ENCODE measurements around the gene SLC24A3. TPM values are rescaled to one million over a fixed set of nuclear protein-coding genes. Genes with fewer than 3 reads are reported as not detected.
"Not testable (repeated sequence)": the region's sequence is repeated elsewhere in the genome, so short reads cannot be mapped to it uniquely, and the experiment has no call there.

The SLC24A3 gene
- total RNA-seq, 1 donor from 2014 or later: not detected

DNA sequence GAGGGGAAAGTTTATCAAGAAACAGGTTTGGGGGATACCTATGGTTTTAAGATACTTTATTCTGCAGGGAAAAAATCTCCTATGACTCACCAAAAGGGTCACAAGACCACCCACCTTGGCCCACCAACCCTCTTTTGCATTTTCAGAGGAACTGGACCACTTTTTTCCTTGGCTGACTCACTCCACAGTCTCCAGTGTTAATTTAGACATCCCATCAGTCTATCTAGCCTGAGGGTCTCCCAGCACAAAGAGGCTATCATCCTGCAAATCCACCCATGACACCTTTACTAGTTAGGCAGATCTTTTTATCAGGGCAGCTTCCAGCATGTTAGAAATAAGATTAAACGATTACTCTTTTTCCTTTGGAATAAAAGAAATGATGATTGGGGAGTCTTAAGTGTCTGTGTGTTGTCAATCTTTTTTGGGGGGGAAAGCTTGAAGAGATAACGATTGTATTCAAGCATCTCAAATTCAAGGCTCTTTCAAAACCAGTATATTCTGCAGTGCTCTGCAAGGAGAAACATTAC is 407.5 kb downstream of the SLC24A3 start:
- intact Hi-C loops (cut with micrococcal nuclease): no loop called here

DNA sequence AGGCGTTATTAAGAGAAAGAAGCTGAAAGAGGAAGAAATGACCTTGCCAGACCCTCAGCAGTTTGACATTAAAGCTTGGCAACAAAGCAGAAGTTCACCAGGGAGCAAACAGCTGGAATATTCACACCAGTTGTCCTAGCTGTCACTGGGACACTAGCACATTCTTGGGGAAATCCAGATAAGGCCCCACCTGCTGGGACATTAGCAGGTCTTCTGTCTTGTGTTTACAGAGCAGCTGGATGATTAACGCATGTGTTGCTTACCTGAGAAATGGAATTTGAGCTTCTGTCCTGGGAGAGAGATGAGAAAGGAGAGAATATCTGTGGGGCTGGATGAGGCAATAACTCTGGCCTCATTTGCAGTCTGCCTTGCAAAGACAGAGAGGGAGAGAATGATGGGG is 408.0 kb downstream of the SLC24A3 start:
- intact Hi-C loops (cut with micrococcal nuclease): no loop called here

DNA sequence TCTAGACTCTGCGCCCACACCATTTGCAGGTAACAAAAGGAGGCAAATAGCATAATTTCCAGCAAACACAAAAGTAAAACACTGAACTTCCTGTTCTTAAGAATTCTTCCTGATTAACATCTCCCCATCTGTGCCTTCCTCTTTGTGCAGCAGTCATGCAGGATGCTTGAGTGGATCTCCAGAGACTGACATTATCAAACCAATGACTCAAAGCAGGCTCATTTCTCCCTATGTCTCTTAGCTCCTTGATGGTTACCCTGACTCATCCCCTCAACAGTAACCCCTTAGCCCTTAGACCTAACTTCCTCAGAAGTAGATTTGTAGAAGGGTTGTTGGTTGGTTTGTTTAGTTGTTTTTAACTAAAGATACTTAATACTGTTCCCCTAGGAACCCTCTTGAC is 408.6 kb downstream of the SLC24A3 start:
- intact Hi-C loops (cut with micrococcal nuclease): no loop called here

DNA sequence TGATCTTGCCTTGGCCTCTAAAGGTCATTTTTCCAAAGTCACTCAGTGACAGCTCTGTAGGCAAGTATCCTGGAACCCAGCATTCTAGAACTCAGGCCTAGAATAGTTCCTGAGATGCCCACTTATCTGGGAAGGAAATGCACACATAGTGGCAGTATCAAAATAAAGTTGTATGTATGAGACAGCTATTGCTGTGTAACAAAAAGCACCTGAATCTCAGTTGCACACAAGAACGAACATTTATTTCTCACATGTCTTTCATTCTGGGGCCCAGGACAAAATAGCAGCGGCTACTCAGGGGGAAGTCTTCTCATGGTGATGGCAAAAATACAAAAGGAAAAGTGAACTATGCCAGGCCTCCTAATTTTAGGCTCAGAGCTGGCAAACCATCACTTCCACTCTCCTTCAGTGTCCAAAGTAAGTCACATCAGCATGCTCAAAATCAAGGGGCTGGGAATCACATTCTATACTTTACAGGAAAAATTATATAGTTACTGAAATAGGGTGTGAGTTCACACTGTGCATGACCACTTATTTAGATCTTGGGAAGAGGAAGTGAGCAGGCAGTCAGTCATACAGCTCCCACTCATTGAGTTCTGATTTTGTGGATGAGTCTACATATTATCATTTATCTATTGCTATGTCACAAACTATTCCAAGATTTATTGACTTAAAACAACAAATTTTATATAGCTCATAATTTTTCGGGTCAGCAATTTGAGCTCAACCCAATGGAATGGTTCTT is 412.0 kb downstream of the SLC24A3 start:
- intact Hi-C loops (cut with micrococcal nuclease): no loop called here

DNA sequence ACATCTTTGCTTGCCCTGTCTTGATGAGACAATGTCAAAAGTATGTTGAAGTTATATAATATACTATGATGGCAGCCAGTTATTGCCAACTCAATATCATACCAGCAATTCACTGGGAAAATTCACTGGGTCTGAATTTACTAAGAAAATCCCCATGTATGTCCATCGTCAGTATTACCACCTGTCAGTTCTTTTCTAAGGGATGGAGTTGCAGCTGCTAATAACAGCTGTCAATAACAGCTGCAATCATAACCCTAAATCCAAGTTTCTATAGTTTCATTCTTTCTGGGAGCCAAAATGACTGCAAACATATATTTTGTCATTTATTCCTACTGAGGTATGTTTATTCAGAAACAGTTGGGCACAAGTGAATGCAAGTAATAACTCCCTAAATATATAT is 413.0 kb downstream of the SLC24A3 start:
- intact Hi-C loops (cut with micrococcal nuclease): no loop called here

DNA sequence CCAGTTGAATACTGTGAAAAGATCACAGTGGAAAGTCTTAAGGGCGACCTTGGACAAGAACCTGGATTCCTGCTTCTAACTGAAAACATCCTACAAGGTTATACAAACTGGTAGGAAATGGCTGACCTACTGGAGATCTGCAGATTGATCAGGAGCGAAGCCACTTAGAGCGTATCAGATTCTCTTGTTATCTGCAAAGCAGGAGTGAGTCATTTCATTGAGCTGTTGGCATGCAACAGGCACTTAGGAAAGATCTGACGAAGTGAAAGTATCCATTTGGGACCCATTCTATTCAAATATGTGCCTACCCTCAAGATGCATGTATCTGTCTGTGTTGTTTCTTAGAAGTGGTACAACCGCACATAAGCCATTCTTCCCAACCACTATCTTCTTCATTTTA is 414.5 kb downstream of the SLC24A3 start:
- intact Hi-C loops (cut with micrococcal nuclease): no loop called here

DNA sequence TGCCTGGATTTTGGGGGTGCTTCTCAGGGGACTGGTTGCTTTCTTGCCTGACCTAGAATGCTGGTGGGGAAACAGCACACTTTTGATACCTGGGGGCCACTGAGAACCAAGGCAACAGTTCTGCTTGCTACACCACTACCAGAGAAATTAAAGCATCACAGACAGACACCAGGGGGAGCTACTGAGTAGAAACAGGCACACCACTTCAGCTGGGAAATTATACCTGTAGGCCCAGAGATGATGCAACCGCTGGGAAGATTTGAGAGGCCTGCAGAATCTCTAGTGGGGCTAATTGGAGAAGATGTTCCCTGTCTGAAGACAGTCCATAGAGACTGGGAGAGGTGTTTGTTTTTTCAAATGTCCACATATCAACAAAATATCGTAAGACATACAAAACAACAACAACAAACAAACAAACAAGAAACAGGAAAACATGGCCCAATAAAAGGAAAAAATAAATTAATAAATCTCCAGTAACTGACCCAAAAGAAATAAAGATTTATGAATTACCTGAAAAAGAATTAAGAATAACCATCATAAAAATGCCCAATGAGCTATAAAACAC is 416.2 kb downstream of the SLC24A3 start:
- intact Hi-C loops (cut with micrococcal nuclease): loop anchor here (1.0 kb wide), 1 partner anchor 34 kb away; no protein-coding TSS in a partner anchor

DNA sequence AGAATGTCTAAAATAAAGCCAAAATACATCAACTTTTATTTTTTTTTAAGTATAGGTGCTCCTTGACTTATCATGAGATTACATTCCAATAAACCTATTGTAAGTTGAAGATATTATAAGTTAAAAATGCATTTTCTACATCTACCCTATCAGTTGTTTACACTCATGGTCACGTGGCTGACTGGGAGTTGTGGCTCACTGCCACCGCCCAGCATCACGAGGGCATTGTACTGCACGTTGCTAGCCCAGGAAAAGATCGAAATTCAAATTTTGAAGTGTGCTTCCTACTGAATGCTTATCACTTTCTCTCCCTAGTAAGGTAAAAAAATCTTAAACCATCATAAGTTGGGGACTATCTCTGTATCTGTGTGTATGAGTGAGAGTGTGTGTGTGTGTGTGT is 419.0 kb downstream of the SLC24A3 start:
- intact Hi-C loops (cut with micrococcal nuclease): no loop called here

DNA sequence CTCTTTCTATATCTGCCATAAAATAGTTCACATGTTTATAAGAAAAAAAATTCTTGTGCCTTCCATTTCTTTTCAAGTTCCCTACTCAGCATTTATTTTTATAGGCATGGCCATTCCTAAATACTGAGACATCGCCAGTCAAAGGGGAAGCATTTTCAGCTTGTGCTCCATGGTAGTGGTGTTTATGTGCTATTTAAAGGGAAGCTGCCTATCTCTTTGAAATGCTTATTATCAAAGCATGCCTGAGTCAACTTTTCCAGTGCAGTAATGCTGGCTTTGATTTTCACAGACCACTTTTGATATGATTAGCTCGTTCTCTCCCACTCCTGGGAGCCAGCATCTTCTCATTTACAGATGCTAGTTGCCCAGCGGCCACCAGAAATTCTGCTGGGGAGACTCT is 421.5 kb downstream of the SLC24A3 start:
- intact Hi-C loops (cut with micrococcal nuclease): no loop called here

DNA sequence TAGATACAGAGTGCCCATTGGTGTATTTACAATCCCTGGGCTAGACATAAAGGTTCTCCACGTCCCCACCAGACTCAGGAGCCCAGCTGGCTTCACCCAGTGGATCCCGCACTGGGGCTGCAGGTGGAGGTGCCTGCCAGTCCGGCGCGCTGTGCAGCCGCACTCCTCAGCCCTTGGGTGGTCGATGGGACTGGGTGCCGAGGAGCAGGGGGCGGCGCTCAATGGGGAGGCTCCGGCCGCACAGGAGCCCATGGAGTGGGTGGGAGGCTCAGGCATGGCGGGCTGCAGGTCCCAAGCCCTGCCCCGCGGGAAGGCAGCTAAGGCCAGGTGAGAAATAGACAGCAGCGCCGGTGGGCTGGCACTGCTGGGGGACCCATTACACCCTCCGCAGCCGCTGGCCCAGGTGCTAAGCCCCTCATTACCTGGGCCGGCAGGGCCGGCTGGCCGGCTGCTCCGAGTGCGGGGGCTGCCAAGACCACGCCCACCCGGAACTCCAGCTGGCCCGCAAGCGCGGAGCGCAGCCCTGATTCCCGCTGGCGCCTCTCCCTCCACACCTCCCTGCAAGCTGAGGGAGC is 427.1 kb downstream of the SLC24A3 start:
- intact Hi-C loops (cut with micrococcal nuclease): not testable (repeated sequence)

DNA sequence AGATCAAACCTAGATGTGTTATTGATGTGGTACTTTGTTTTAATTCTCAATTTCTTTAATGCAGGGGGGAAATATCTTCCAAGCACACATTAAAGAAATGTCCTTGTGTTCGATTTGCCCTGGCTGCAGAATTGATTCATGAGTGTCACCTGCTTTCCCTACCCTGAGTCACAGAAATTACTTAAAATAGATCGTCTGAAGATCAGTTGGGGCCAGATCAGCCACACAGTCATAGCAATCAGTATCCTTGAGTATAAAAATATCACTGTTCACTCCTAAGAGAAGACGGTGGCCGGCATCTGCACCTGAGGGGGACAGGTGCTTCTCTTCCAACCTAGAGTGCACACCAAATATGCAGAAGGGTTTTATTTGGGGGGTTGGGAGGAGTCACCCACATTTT is 430.4 kb downstream of the SLC24A3 start:
- intact Hi-C loops (cut with micrococcal nuclease): no loop called here

DNA sequence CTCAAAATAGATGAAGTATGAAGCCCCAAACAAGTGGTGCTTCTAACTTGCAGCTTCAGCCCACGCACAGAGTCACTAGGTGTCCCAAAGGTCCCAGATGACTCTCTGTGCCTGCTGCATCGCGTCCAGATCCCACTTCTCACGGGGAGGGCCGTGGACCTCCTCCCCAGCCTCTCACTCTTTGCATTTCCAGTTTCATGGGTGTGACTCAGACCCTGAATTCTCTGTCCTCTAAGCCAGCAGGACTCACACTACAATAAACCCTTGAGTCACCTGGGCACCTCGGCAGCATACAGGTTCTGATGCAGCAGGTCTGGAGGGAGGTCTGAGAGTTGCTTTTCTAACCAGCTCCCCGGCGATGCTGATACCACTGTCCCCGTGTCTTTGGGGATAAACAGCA is 431.6 kb downstream of the SLC24A3 start:
- intact Hi-C loops (cut with micrococcal nuclease): no loop called here

DNA sequence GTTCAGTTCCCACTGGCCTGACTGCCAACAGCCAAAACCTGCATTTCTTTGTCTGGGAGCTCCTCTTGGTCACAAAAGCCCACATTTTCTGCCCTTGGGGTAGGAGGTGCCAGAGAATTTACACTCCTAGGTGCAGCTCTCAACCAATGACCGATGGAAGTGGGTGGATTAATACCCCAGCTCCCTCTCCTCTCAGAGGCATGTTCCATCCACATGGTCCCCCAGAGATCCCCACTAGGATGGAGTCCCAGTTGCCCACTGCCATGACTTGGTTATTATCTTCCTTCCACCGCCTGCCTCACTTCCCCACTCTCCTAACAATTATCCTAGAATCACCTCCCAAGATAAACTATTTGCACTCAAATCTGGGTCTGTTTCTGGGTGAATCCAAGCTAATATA is 434.5 kb downstream of the SLC24A3 start:
- intact Hi-C loops (cut with micrococcal nuclease): no loop called here

DNA sequence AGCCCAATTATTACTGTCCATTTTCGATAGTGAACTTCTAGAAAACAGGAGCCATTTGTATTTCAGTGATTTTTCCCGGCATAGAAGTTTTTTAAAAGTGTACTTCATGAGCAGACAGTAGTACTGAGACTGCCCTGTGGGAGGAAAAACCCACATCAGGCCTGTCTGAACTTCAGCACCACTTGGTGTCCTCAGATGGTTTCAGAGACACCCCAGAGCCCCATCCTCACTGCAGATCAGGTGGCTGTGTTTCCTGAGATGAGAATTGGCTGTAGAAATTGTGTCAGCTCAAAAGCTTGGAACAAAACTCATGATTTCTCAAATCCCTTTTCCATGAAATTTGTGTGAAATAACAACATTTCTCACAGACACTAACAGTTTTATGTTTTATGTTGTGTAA is 435.6 kb downstream of the SLC24A3 start:
- intact Hi-C loops (cut with micrococcal nuclease): no loop called here

DNA sequence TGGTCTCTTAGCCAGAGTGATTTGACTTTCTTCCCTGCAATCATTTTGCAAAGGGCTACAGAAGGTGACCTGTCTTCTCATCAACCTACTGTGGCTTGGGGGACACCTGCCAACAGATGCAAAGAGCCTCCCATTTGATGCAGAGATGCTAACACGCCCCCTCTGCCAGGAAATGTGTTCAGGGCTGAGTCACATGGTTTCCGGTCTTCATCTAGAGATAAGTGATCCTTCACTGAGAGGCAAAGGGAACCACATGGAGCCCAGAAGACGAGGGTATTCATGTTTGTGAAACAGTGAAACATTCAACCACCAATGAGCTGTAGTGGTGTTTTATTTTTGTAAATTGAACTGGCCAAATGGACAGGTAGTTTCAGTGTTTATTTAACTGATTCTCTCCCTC is 436.6 kb downstream of the SLC24A3 start:
- intact Hi-C loops (cut with micrococcal nuclease): no loop called here

DNA sequence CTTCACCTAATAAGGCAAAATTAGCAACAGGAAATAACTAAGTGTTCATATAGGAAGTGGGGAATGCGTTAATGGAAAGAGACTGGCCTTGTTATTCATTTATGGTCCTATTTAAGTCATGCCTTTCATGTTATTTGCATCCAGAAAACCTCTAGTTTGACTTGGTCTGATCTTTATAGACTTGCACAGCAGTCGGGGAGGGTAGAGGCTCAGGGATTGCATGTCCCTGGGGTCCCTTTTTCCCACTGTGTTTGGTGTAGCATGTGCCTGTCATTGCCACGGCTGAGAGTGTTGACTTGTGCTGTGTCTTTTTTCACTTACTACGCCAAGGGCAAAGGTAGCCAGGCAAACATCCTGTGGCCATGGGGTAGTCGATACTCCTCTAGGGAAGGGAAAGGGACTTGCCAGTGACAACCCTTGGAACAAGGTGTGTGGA is 440.2 kb downstream of the SLC24A3 start:
- intact Hi-C loops (cut with micrococcal nuclease): no loop called here

DNA sequence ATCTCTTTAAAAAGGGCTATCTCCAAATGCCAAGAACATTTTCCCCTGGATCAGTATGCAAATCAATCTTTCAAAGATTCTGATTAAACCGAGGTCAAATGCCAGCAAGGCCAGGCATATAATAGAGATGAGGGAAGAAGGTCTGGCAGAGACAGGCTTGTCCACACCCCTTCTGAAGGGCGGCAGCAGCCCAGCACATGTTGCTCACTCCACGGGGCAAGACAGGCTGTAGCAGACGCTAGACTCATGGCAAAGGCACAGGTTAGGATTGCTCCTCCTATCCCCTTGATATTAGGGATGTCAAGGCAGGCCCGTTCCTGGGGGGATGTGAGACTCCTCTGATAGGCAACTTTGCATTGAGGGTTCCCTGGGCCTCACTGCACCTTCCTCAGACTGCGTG is 440.9 kb downstream of the SLC24A3 start:
- intact Hi-C loops (cut with micrococcal nuclease): no loop called here

DNA sequence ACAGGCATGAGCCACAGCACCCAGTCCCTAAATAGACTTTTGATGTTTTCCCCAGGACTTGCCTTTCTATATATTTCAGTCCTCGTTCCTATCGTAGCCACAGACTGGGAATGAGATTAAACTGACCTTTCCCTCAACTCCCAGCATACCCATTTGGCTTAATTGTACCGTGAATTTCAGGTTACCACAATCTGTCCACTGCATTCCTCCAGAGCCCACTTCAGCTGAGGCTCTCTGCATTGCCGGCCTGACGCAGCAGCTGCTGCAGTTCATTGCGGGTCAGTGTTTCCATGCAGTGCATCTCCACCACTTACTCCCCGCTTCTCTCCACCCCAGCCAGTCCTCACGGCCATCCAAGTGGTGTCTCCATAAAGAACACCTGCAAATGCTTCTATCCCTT is 442.5 kb downstream of the SLC24A3 start:
- intact Hi-C loops (cut with micrococcal nuclease): no loop called here

DNA sequence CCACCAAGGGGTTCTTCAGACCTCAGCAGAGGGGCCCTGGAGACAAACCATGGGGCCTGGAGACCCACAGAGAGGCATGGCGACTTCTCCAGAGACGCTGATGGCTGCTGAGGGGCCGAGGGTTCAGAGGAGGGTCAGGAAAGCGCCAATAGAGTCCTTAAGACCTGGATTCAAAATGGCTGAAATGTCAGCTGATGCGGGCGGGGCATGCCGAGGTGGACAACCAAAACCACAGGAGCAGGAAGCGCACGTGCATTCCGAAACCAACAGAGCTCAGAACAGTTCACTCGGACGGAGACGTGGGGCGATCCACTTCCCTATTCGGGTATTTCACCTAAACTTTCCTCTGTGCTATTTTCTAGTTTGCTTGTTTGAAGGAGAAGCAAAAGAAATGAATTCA is 445.7 kb downstream of the SLC24A3 start:
- intact Hi-C loops (cut with micrococcal nuclease): no loop called here

DNA sequence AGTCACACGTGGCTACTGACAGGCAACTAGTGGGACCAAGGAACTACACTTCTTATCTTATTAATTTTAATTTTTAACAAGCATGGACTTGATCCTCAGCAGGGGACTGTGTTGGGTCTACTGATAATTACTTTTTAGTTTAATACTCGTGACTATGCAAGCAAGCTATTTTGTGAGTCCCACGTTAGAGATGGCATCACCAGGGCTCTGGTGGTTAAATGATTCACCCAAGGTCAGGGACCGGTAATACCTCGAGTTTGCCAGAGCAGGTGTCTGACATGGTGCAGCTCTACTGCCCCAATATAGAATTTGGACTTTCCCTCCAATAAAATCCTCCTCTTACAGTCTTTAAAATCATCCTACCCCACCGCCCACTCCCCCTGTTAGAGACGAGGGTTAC is 447.0 kb downstream of the SLC24A3 start:
- intact Hi-C loops (cut with micrococcal nuclease): no loop called here

DNA sequence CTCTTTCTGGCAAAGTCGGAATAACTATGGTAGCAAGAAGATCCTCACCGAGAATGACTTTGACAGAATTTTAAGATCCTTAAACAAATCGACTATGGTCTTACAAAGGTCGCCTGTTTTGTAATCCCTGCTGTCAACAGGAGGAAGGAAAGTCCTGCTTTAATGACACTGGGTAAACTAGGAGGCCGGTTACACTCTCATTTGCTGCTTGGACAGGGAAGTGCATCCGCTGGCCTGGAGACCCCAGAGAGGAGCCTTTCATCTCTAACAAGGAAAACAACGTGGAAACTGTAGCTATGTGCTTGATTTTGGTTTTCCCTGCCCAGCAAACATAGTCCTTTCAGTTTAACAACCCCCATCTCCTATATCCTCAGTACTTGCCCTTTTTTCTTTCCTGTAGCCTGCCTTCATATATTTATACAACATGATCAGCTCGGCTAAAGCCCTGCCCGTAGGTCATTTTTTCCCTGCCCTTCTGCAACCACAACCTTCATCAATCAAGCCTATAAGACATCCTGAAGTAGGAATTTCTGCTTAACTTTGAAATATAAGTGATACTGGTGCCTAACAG is 448.5 kb downstream of the SLC24A3 start:
- intact Hi-C loops (cut with micrococcal nuclease): no loop called here

All from T-helper 1 cell treated with Interleukin-12 subunit alpha and Interleukin-12 subunit beta and Interleukin-4 antibody, amounts not matched to agents 30 ng/mL and 1 ng/mL, for 36 hours (primary cell).